Smooth muscle cell of the umbilical artery (primary cell): ENCODE results near the gene KIF20A. TPM values are rescaled to one million over a fixed set of nuclear protein-coding genes. Genes with fewer than 3 reads are reported as not detected.

ENCODE experiments used
- total RNA-seq: library from RNA; depleted of rRNA; stranded (reverse); fragments of >200 nt; gene quantifications from 2 replicates; pipeline ENCODE4 v1.2.3, GENCODE V29; 2014

KIF20A gene
- 3.9 and 27.8 TPM in 2 replicates for total RNA-seq

DNA sequence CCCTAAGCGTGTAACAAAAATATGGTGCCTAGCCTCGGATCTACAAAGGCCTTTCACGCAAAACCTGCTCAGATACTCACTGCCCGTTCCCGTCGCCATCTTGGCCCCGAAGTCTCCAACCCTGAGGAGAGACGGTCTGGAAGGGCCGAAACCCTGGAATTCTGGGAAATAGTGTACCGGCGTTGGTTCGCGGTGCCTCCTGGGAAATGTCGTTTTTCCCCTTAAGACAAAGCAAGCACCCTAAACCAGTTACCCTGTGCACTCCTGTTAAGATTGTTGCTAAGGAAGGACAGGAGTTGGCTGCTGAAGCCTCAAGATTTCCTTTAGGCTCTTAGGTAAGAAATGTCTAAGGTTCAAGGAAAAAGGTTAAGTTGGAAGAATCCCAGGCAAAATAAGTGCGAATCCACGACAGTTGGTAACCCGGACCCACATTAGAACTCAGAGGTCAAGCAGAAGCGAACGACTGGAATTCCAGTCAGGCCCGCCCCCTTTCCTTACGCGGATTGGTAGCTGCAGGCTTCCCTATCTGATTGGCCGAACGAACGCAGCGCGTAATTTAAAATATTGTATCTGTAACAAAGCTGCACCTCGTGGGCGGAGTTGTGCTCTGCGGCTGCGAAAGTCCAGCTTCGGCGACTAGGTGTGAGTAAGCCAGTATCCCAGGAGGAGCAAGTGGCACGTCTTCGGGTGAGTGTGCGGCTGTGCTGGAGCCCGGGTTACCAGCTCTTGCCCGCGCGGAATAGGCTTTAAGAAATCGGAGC lies at the start of gene KIF20A, which contains the start of gene BRD8:
KIF20A (plus strand) TSS at position 597 of the 761 bp plus-strand sequence. CDS start 569 bp downstream, outside the sequence.
BRD8 (minus strand) TSS at position 115 of the 761 bp plus-strand sequence; CDS start at position 99, 16 bp downstream.

DNA sequence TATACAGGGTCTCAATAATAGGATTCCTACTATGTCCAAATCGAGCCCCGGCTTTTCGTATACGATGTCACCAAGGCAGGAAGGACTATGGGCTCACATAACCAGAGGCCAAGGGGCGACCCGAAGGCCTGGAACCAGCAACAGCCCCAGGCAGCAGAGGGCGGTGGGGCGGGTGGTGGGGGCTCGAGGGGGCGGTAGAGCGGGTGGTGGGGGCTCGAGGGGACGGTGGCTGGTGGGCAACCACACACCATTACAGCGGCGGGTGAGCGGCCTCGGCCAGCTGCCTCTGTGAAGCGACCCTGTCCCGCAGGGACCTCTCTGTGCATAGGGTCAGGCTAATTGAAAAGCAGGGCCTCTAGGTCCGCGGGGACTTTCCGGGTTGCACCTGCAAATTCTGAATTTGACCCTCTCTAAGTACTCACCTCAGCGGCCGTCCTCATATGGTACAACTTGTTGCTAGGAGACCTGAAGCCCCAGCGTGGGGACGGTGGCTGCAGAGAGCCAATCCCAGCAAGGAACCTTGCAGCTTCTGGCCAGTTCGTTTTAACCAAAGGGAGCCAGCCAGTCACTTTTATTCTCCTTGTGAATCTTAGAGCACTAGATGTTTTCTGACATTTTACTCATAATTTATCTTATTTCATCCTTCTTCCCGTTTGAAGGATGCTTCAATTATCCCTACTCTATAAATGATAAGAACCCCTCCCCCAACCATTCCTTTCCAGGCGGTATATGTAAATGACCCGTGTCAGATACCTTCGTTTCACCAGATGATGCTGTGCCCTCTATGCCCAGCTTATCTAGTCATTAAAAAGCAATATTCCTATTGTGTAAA lies 39.7 kb upstream of the KIF20A start, which contains the start of gene NME5:
NME5 (minus strand) TSS at position 480 of the 832 bp plus-strand sequence. CDS start 648 bp downstream, outside the sequence.

DNA sequence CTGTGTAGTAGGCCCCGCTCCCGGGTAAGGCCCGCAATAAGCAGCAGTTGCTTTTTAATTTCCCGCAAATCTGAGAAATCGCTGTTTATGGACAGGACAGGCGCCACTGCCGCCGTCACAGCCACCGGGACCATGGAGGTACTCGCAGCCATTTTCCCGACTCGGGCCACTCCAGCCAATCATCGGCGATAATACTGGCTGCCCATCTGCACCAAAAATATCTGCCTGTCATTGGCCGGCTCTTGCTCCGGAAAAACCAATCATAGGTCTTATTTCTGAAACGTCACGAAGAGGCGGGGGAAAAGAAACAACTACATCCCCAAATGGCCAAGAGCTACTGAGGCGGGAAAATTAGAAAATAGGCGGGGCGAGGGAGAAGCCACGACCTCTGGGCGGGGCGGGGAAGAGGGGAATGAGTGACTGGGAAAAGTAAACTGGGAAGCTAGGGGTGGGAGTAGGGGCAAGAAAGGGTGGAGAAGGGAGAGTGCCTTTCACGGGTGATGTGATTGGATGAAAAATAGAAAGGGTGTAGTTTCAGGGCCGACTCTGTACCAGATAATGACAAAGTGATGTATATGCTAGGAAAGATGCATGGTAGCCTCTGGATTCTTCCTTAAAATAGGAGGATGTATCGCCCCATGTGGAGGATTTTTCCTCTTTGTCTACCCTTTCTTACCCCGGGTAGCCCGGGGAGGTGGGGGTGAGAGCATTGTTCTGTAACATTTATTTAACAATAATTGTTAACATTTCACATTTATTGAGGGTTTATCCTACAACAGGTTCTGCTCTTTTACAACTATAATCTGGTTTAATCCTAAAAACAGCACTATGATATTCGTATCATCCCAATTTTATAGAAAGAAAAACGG lies 34.5 kb downstream of the KIF20A start, which contains the start of gene CDC23:
CDC23 (minus strand) TSS at position 163 of the 869 bp plus-strand sequence; CDS start at position 152, 11 bp downstream.

Other genes with a start within 250 kb of the KIF20A start
- 19.9 and 22.1 TPM in 2 replicates for gene FAM13B, start 146.0 kb upstream of the KIF20A start, total RNA-seq
- not detected in 2 replicates for gene WNT8A, start 95.1 kb upstream of the KIF20A start, total RNA-seq
- 2.0 and 2.4 TPM in 2 replicates for gene NME5, start 39.7 kb upstream of the KIF20A start, total RNA-seq
- 31.5 and 31.9 TPM in 2 replicates for gene BRD8, start 482 bp upstream of the KIF20A start, total RNA-seq
- gene CDC23, start 34.2 kb downstream of the KIF20A start, total RNA-seq, result 24.6 and 26.9 TPM in 2 replicates
- gene GFRA3, start 95.5 kb downstream of the KIF20A start, total RNA-seq, result not detected in 2 replicates
- 0.30 and 2.4 TPM in 2 replicates for gene CDC25C, start 152.7 kb downstream of the KIF20A start, total RNA-seq
- 20.2 and 24.6 TPM in 2 replicates for gene FAM53C, start 159.2 kb downstream of the KIF20A start, total RNA-seq
- gene KDM3B, start 173.6 kb downstream of the KIF20A start, total RNA-seq, result 33.0 and 48.6 TPM in 2 replicates